Posterior vena cava (tissue), 2 donors: ENCODE measurements around the gene FASLG. TPM values are rescaled to one million over a fixed set of nuclear protein-coding genes. Genes with fewer than 3 reads are reported as not detected.

ENCODE experiments used
- DNase-seq: peaks from one replicate; pipeline ENCODE4 v3.0.0-alpha.2; 2020; ENCODE audit warnings: low spot score
- intact Hi-C, 2 donors: fragments of 100-400 bp; cut with DNase I; formaldehyde crosslinking; loops; one replicate each; pipeline versions ENCODE4 v1.14.1 to v1.14.2; 2022 to 2023
- total RNA-seq, 2 donors: library from RNA; stranded (reverse); fragmentation: NEBNext Ultra II Directional; extraction: Animal tissue kit (Norgen Biotek cat#: 25700); gene quantifications; one replicate each; pipeline ENCODE4 v1.2.1, GENCODE V29; 2021
- donor health status: DM: yes; HTN: yes; CAD: no.
- donor health status: DM: yes; HTN: yes; CAD: no.

The FASLG gene
- total RNA-seq, 2 donors from 2014 or later: 0.28 TPM; not detected in 1

GRCh38 chr1:172641492-172641891 is 17.4 kb upstream of the FASLG start:
- intact Hi-C loops: no loop called here
- DNase-seq: no peak

- no peak for DNase-seq
- intact Hi-C loops: no loop called here
Measured at GRCh38 chr1:172642970-172643369, 15.9 kb upstream of the FASLG start.

GRCh38 chr1:172646653-172647052 is 12.2 kb upstream of the FASLG start:
- DNase-seq: no peak

GRCh38 chr1:172647110-172647564 is 11.8 kb upstream of the FASLG start:
- intact Hi-C loops: no loop called here
- DNase-seq: no peak

More at GRCh38 chr1:172646653-172647052, 12.2 kb upstream of the FASLG start:
- intact Hi-C loops: no loop called here

GRCh38 chr1:172647987-172648386 is 10.9 kb upstream of the FASLG start:
- intact Hi-C loops: no loop called here
- DNase-seq: no peak

GRCh38 chr1:172650474-172651193 is 8.3 kb upstream of the FASLG start:
- intact Hi-C loops: no loop called here

GRCh38 chr1:172653015-172653709 is 5.7 kb upstream of the FASLG start:
- intact Hi-C loops: no loop called here
- DNase-seq: no peak

More at GRCh38 chr1:172650474-172651193, 8.3 kb upstream of the FASLG start:
- no peak for DNase-seq

- no peak for DNase-seq
- intact Hi-C loops: no loop called here
Measured at GRCh38 chr1:172654535-172654934, 4.4 kb upstream of the FASLG start.

GRCh38 chr1:172656576-172656975 is 2.3 kb upstream of the FASLG start:
- no peak for DNase-seq
- intact Hi-C loops: no loop called here

GRCh38 chr1:172657586-172657985 is 1.3 kb upstream of the FASLG start:
- no peak for DNase-seq
- intact Hi-C loops: no loop called here

- DNase-seq: no peak
- intact Hi-C loops: no loop called here
Measured at GRCh38 chr1:172661107-172661506, 2.2 kb downstream of the FASLG start.

- peak; percentile 85 for DNase-seq
- intact Hi-C loops: no loop called here
Measured at GRCh38 chr1:172662464-172663109, 3.7 kb downstream of the FASLG start.

- intact Hi-C loops: no loop called here
- DNase-seq: no peak
Measured at GRCh38 chr1:172663732-172664131, 4.8 kb downstream of the FASLG start.

GRCh38 chr1:172668097-172668496 is 9.2 kb downstream of the FASLG start:
- intact Hi-C loops: no loop called here
- DNase-seq: no peak

- no peak for DNase-seq
- intact Hi-C loops: no loop called here
Measured at GRCh38 chr1:172669011-172669410, 10.1 kb downstream of the FASLG start.

- intact Hi-C loops: no loop called here
Measured at GRCh38 chr1:172670316-172670715, 11.4 kb downstream of the FASLG start.

GRCh38 chr1:172670791-172671190 is 11.9 kb downstream of the FASLG start:
- no peak for DNase-seq
- intact Hi-C loops: no loop called here

More at GRCh38 chr1:172670316-172670715, 11.4 kb downstream of the FASLG start:
- no peak for DNase-seq

- intact Hi-C loops: no loop called here
- DNase-seq: no peak
Measured at GRCh38 chr1:172671591-172671990, 12.7 kb downstream of the FASLG start.

GRCh38 chr1:172672720-172673119 is 13.8 kb downstream of the FASLG start:
- no peak for DNase-seq
- intact Hi-C loops: no loop called here

- no peak for DNase-seq
- intact Hi-C loops: no loop called here
Measured at GRCh38 chr1:172673761-172674160, 14.9 kb downstream of the FASLG start.
